AG09319 (cell line): Measurements from ENCODE around the gene NUDT8.

ENCODE experiments used
- DNase-seq: peaks from one replicate; pipeline ENCODE4 v3.0.0-alpha.2; 2010; ENCODE audit warnings: low read depth; ENCODE audit errors: extremely low read depth
- CTCF ChIP-seq: IDR thresholded peaks from 2 replicates; pipeline ENCODE4 v1.5.1; 2011; ENCODE audit warnings: low read depth, mild to moderate bottlenecking, inconsistent platforms, low read length, moderate library complexity

The NUDT8 gene

GRCh38 chr11:67577951-67578350 lies 51.8 kb downstream of the NUDT8 start:
- TF ChIP-seq CTCF: no peak
- no peak for DNase-seq
